Mesenchymal stem cell (in vitro differentiated cells and primary cell): Measurements from ENCODE around the gene MAP4.

Source experiments
- DNase-seq: peaks from one replicate; pipeline ENCODE4 v3.0.0-alpha.2; 2013
- H2AFZ ChIP-seq: one replicate; pipeline ENCODE4 v1.6.1; 2013; ENCODE audit warnings: low read depth, mild to moderate bottlenecking, control low read depth, inconsistent platforms, low read length, moderate library complexity
- H2AK5ac ChIP-seq: 2 replicates; pipeline ENCODE4 v1.6.1; 2013; ENCODE audit warnings: low read length, moderate library complexity, mild to moderate bottlenecking, inconsistent platforms; ENCODE audit not compliant: severe bottlenecking
- H2BK120ac ChIP-seq: one replicate; pipeline ENCODE4 v1.6.1; 2013; ENCODE audit warnings: low read depth, mild to moderate bottlenecking, inconsistent platforms, low read length, moderate library complexity
- H2BK12ac ChIP-seq, 2 experiments: one replicate each; pipeline ENCODE4 v1.6.1; 2013; ENCODE audit warnings: inconsistent platforms in 2 of 2, low read length in 2 of 2, mild to moderate bottlenecking in 2 of 2, moderate library complexity in 2 of 2, control low read depth in 1 of 2
- H2BK15ac ChIP-seq: one replicate; pipeline ENCODE4 v1.6.1; 2013; ENCODE audit warnings: mild to moderate bottlenecking, low read depth, inconsistent platforms; ENCODE audit not compliant: poor library complexity, severe bottlenecking
- H2BK5ac ChIP-seq: 2 replicates; pipeline ENCODE4 v1.6.1; 2013; ENCODE audit warnings: low read depth, mild to moderate bottlenecking, low read length, control low read depth, inconsistent platforms; ENCODE audit not compliant: poor library complexity, severe bottlenecking
- H3K14ac ChIP-seq, 2 experiments: one replicate each; pipeline ENCODE4 v1.6.1; 2013; ENCODE audit warnings: inconsistent platforms in 2 of 2, low read length in 2 of 2, control low read depth in 1 of 2, mild to moderate bottlenecking in 1 of 2, moderate library complexity in 1 of 2
- H3K18ac ChIP-seq, 2 experiments: one replicate each; pipeline ENCODE4 v1.6.1; 2013; ENCODE audit warnings: inconsistent platforms in 2 of 2, low read length in 2 of 2, control low read depth in 1 of 2, low read depth in 1 of 2, mild to moderate bottlenecking in 1 of 2
- H3K23ac ChIP-seq, 2 experiments: one replicate each; pipeline ENCODE4 v1.6.1; 2013; ENCODE audit warnings: inconsistent platforms in 2 of 2, low read length in 2 of 2, mild to moderate bottlenecking in 2 of 2, moderate library complexity in 2 of 2, control low read depth in 1 of 2
- H3K27ac ChIP-seq: 2 replicates; pipeline ENCODE4 v1.5.1; 2013; ENCODE audit warnings: mild to moderate bottlenecking, moderate library complexity, low read length, control low read depth, inconsistent platforms; ENCODE audit not compliant: poor library complexity, severe bottlenecking
- H3K27me3 ChIP-seq, 2 experiments: 2 replicates each; pipeline versions ENCODE4 v1.6.1 to v1.7.0; 2013; ENCODE audit warnings: low read length in 2 of 2, mild to moderate bottlenecking in 2 of 2, moderate library complexity in 2 of 2, control low read depth in 1 of 2, inconsistent platforms in 1 of 2; ENCODE audit not compliant: control insufficient read depth in 1 of 2, insufficient read depth in 1 of 2
- H3K36me3 ChIP-seq, 2 experiments: 2 replicates each; pipeline versions ENCODE4 v1.6.1 to v1.7.0; 2013; ENCODE audit warnings: low read length in 2 of 2, control low read depth in 1 of 2, inconsistent platforms in 1 of 2, low read depth in 1 of 2, mild to moderate bottlenecking in 1 of 2; ENCODE audit not compliant: insufficient read depth in 2 of 2, control insufficient read depth in 1 of 2
- H3K4ac ChIP-seq, 2 experiments: one replicate each; pipeline ENCODE4 v1.6.1; 2013; ENCODE audit warnings: inconsistent platforms in 2 of 2, low read length in 2 of 2, mild to moderate bottlenecking in 2 of 2, moderate library complexity in 2 of 2, control low read depth in 1 of 2, low read depth in 1 of 2
- H3K4me1 ChIP-seq: 2 replicates; pipeline ENCODE4 v1.6.1; 2013; ENCODE audit warnings: low read depth, low read length, control low read depth; ENCODE audit not compliant: control insufficient read depth, insufficient read depth
- H3K4me2 ChIP-seq: 2 replicates; pipeline ENCODE4 v1.6.1; 2013; ENCODE audit warnings: low read length, mild to moderate bottlenecking, inconsistent platforms; ENCODE audit not compliant: poor library complexity, severe bottlenecking
- H3K4me3 ChIP-seq, 2 experiments: 2 replicates each; pipeline versions ENCODE4 v1.5.1 to v1.7.0; 2013; ENCODE audit warnings: low read length in 2 of 2, mild to moderate bottlenecking in 2 of 2, control low read depth in 1 of 2, low read depth in 1 of 2; ENCODE audit not compliant: insufficient read depth in 1 of 2
- H3K79me1 ChIP-seq: replicated peaks from 2 replicates; pipeline ENCODE4 v1.6.1; 2013; ENCODE audit warnings: mild to moderate bottlenecking, control low read depth, low read length, inconsistent platforms; ENCODE audit not compliant: poor library complexity, severe bottlenecking
- H3K9ac ChIP-seq: 2 replicates; pipeline ENCODE4 v1.7.0; 2013; ENCODE audit warnings: mild to moderate bottlenecking, low read length, moderate library complexity
- H3K9me3 ChIP-seq: 2 replicates; pipeline ENCODE4 v1.7.0; 2013; ENCODE audit warnings: mild to moderate bottlenecking, low read length; ENCODE audit not compliant: control insufficient read depth
- H4K8ac ChIP-seq: one replicate; pipeline ENCODE4 v1.6.1; 2013; ENCODE audit warnings: inconsistent platforms, mild to moderate bottlenecking, low read length, moderate library complexity
- H4K91ac ChIP-seq: one replicate; pipeline ENCODE4 v1.6.1; 2013; ENCODE audit warnings: mild to moderate bottlenecking, low read length, inconsistent platforms
- WGBS: methylation state at CpG from one replicate; pipeline ENCODE4 v1.1.7; 2013; ENCODE audit warnings: mixed read lengths; 5-methylcytosine and 5-hydroxymethylcytosine counted together

The MAP4 gene

DNA sequence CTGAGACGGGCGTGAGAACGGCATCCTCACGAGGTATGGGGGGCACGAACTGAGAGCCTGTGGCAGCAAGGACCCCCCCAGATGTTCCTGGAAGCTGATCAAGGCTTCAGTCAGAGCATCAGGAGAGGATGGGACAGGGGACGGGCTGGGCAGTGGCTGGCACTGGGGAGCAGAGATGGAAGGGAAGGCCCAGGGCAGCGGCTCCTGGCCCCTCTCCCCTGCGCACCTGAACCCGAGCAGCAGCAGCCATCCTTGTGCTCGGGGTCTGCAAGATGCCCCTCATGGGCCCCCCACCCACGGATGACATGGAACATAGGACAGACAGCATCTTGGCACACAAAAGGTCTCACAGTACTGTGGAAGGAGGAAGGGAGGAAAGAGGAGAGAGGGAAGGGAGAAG lies 161.9 kb downstream of the MAP4 start:
- Histone ChIP-seq H2BK120ac (no peak overlapping the region), H4K91ac (peak overlapping the region; percentile 16), H3K4me1 (no peaks in the 10 kb centered on the region), H3K4ac (no peak overlapping the region), H3K27ac (no peak overlapping the region), H3K9me3 (no peaks in the 10 kb centered on the region), H2AFZ (no peak overlapping the region), H3K4me3 (no peak overlapping the region), H3K27me3 (no peaks in the 10 kb centered on the region), H3K4me2 (no peak overlapping the region), H2AK5ac (no peak overlapping the region), H2BK5ac (no peak overlapping the region), H3K23ac (no peak overlapping the region), H2BK12ac (no peak overlapping the region), H3K36me3 (peaks cover 90% of the 10 kb centered on the region in 2 experiments), H3K14ac (no peak overlapping the region), H2BK15ac (no peak overlapping the region), H4K8ac (no peak overlapping the region), H3K79me1 (peaks cover 19% of the 10 kb centered on the region), H3K9ac (no peak overlapping the region), H3K18ac (no peak overlapping the region)
- WGBS: 98% methylated on average over 11 of the region's 11 CpGs
- DNase-seq: no peak

DNA sequence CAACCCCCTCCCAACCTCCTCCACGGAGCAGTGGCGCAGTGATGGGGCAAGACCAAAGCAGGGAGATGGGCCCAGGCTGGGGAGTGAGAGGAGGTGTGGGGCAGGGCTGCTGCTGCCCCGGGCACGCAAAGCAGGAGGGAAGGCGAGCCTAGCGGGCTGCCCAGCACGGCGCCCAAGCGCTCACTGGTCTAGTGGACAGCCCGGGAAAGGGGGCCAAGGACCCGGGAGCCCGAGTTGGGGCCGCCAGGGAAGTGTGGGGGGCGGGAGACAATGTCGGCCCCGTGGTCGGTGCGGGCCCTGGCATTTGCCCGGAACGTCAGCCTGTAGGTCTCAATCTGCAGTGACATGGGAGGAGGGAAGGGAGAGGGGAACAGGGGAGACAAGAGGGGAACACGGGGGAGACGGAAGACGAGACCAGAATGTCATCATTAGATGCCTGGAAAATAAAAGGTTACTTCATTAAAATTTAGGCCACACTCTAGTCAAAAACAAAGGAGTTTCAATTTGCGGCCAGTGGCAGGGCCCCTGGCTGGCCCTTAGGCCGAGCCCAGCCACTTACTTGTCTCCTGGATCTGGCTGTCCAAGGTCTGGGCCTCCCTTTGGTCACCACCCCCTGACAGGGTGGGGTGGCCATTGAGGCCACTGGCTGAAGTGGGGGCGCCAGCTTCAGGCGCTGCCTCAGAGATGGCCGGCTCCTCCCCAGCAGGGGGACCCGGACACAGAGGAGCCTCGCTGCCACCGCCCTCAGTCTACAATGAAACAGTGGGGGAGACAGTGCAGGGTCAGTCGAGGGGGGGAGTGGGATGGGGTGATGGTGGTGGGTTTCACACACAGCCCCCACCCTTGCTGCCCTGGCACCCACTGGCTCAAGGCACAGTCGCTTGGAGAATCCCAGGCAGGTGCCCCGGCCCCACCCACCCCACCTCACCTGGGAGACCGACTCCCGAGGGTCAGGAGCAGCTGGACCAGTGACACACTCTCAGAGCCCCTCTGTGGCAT lies 163.3 kb downstream of the MAP4 start:
- H3K23ac ChIP-seq: no peak overlapping the region
- peaks cover 93 to 94% of the 10 kb centered on the region in 2 experiments for H3K36me3 ChIP-seq
- no peak overlapping the region for H2BK12ac ChIP-seq
- no peak overlapping the region for H4K8ac ChIP-seq
- H2BK120ac ChIP-seq: no peak overlapping the region
- no peak overlapping the region for H2BK5ac ChIP-seq
- H3K4ac ChIP-seq: no peak overlapping the region
- WGBS: 96% methylated on average over 29 of the region's 36 CpGs
- H3K14ac ChIP-seq: no peak overlapping the region
- H3K27ac ChIP-seq: no peak overlapping the region
- H2AFZ ChIP-seq: no peak overlapping the region
- H3K18ac ChIP-seq: no peak overlapping the region
- H3K4me2 ChIP-seq: no peak overlapping the region
- H2BK15ac ChIP-seq: no peak overlapping the region
- no peak overlapping the region for H3K4me3 ChIP-seq
- H4K91ac ChIP-seq: no peak overlapping the region
- no peak overlapping the region for H2AK5ac ChIP-seq
- H3K79me1 ChIP-seq: peaks cover 16% of the 10 kb centered on the region
- no peaks in the 10 kb centered on the region for H3K9me3 ChIP-seq
- no peaks in the 10 kb centered on the region for H3K4me1 ChIP-seq
- H3K9ac ChIP-seq: no peak overlapping the region
- DNase-seq: no peak
- no peaks in the 10 kb centered on the region for H3K27me3 ChIP-seq

DNA sequence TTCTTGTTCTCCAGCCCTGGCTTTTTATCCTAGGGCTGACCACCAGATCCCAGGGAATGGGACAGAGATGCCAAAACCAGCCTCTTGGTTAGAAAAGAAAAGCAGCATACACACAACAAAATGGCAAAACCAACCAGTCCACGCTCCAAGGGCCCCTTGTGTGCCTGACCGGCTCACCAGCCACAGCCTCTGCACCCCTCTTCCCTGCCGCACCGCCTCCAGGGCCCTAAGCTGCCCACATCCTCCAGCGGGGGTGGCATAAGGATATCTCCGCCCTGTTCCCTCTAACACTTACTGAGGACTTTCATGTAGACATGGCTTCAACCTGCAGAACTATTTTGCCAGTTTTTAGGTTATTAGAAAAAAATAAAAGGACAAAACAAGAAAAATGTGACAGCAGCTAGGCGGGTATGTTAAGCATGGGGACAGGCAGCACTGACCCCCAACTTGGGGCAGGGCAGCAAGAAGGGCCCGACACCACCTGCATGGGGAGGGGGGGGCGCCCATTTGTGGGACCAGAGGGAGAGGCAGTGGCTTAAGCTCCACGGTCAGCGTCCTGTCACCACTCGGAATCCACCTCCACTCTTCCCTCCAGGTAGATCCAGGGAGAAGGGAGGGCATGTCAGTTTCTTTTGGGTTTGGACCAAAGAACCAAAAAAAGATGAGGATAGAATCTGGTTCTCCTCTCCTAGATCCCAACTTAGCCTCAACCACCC lies 164.2 kb downstream of the MAP4 start:
- Histone ChIP-seq H3K9me3 (no peaks in the 10 kb centered on the region), H2BK5ac (no peak overlapping the region)
- WGBS: 98% methylated on average over 6 of the region's 12 CpGs

More for the DNA sequence above, 164.2 kb downstream of the MAP4 start:
- Histone ChIP-seq H3K18ac (no peak overlapping the region), H2BK120ac (no peak overlapping the region), H4K91ac (no peak overlapping the region), H3K4me1 (no peaks in the 10 kb centered on the region), H3K14ac (no peak overlapping the region), H3K4me3 (no peak overlapping the region), H3K27me3 (no peaks in the 10 kb centered on the region), H3K4me2 (no peak overlapping the region), H3K9ac (no peak overlapping the region), H3K79me1 (peaks cover 18% of the 10 kb centered on the region), H2AFZ (no peak overlapping the region), H4K8ac (no peak overlapping the region), H2BK12ac (no peak overlapping the region), H3K36me3 (peaks cover 97 to 99% of the 10 kb centered on the region in 2 experiments), H3K4ac (no peak overlapping the region), H2BK15ac (no peak overlapping the region), H2AK5ac (no peak overlapping the region), H3K23ac (no peak overlapping the region), H3K27ac (no peak overlapping the region)
- DNase-seq: no peak
